ENCODE data around the gene SLC43A2.
"Not testable (repeated sequence)": the region's sequence is repeated elsewhere in the genome, so short reads cannot be mapped to it uniquely, and the experiment has no call there.

Gene SLC43A2

DNA sequence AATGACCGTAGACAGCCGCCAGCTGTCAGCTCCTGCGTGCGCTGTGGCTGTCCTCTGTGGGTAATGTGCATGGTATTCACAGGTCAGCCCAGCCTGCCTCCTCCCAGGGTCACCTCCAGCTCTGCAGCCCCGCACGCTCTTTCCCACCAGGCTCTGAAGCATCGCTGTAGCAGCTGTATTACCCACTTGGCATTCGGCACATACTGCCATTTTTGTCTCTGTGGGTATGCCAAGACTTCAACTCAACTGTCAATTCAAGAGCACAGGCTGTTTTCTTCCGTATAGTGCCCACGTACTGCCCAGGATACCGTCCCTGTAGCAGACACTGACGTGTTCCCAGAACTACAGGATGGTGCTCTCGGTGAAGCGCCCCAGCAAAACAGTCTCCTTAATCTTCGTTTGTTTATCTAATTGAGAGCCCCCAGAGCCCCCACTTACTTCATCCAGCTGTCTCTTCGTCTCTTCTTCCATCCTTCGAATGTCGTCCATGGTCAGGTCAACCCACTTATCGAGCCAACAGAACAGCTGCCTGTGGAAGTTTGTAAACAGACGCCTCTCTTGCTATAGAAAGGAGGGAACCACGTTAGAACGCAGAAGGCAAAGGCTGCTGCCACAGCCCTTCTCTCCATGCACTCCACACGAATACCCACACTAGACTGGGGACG lies 94.8 kb downstream of the SLC43A2 start:
- no peak for DNase-seq

DNA sequence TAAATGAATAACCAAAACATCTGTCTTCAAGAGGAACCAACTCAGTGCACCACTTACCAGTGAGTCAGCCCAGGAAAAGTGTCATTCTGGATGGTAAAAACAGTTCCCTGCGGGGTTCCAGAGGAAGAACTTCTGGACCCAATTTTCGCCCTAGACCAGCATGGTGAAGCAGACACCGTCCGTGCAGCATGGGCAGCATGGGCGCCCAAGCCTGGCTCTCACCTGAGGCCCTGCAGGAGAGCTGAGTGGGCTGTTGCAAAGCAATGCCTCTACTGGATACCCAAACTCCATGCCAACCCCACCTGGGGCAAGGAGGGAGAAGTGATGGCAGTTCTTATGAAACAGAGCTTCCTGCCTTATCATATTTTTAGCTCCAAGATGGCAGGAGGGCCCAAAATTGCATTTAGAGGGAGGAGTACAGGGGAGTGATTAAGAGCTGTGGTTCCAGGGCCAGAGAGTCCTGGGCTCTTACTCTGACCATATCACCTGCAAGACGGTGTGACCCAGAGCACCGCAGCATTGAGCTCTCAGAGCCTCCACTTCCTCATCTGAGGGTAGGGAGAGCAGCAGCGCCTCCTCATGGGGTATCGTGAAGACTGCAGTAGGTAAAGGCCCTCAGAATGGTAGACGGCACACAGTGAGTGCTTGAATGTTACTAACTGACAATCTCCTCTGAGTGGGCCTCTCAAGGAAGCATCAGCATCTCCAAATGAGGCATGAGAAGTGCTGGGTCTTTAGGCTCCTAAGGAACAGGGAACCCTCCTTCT lies 95.6 kb downstream of the SLC43A2 start:
- peak in 1 of 2 experiments; percentile 11 for DNase-seq

- no peak for DNase-seq
These were observed 98.8 kb downstream of the SLC43A2 start for GRCh38 chr17:1529863-1530262.

DNA sequence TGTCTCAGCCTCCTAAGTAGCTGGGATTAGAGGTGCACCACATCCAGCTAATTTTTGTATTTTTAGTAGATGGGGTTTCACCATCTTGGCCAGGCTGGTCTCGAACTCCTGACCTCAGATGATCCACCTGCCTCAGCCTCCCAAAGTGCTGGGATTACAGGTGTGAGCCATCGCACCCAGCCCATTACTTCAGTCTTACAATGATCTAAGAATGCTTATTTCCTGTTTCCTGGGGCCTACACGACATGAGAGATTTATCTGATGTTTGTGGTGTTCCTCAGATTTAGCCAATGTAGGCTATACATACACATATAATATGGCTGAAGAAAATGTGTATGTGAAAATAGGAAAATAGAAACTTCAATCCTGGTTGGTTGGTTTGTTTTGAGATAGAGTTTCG lies 101.8 kb downstream of the SLC43A2 start:
- DNase-seq = not testable (repeated sequence)

GRCh38 chr17:1522626-1523025 lies 106.0 kb downstream of the SLC43A2 start:
- no peak for DNase-seq

DNA sequence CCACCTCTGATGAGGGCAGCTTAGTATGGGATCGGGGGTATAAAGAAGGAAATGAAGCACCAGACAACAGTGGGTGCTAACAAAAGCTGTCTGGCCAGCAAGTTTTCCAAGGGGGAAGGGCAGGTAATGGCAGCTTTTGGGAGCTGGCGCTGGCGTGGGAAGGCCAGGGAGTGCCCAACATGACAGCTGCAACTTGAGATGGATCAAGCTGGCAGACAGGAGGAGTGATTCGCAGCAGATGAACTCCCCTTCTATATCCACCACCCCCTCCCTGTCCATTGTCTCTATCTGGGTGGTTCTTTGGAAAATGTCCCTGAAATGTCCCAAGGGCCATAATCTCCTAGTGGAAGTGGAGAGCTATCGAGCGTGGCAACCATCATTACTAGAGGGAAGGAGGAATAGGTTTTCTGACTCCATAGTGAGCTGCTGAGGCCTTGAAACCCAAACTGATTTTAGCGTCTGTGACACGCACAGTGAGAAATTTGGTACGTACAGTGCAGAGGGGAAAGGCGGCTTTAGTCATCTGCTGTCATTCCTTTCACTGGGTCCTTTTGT lies 107.5 kb downstream of the SLC43A2 start:
- DNase-seq = no peak

DNA sequence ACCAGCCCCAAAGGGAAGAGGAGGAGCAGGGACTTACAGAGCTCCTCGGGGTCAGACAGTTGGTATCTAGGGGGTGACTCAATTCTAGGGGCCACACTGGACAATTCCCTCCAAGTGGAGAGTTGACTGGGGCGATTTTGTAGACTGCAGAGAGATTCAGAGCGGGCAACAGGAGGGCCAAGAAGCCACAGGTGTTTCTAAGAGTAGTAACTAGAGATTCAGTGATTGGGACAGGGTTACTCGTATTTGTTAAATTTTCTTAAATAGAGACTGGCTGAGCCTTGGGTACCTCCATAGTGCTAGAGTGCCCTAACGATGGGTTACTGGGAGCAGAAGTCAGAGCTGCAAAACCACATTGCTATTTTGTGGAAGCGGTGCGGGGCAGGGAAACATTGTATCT lies 109.0 kb downstream of the SLC43A2 start:
- no peak for DNase-seq
